Measurements from ENCODE around the gene GRIN2C. TPM values are rescaled to one million over a fixed set of nuclear protein-coding genes. Genes with fewer than 3 reads are reported as not detected.

Gene GRIN2C
- total RNA-seq, 1 experiment from 2014 or later, result 0.44 TPM

DNA sequence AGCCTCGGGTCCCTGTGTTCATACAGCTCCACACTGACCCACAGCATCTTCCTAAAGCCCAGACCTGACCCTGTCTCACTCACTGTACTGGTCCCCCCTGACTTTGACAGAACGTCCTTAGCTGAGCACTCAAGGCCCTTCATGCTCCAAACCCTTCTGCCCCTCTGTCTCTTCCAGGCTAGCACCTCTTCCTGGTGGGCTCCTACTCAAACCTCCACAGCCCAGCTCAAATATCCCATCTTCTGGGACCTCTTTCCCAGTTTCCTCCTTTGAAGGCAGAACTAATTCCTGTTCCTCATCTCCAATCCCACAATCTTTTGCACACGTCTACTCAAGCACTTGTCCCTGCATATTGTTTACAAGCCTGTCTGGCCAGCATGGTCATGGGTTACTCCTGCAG, 8.8 kb downstream of the GRIN2C start:
- H3K79me2 ChIP-seq (ENCODE audit: insufficient read depth, low read length), result no peaks in the 10 kb centered on the region
- no peak overlapping the region for H4K91ac ChIP-seq (ENCODE audit: insufficient read length, low read depth, low read length)
- Mint-ChIP-seq H3K27ac (no peak overlapping the region), H3K9me3 (no peaks in the 10 kb centered on the region), H3K27me3 (ENCODE audit: low read depth) (peaks cover 93% of the 10 kb centered on the region), H3K4me3 (no peak overlapping the region; a peak in 1 of 5 replicates), H3K36me3 (ENCODE audit: insufficient read depth in 1 of 3, low read depth in 3 of 3) (no peaks in the 10 kb centered on the region), H3K4me1 (peaks cover 8 to 11% of the 10 kb centered on the region in 2 experiments)
- H3K18ac ChIP-seq (ENCODE audit: insufficient read length, low read depth, low read length), result no peak overlapping the region
- no peak overlapping the region for H3K4me2 ChIP-seq (ENCODE audit: insufficient read depth, insufficient read length, low read length)
- H3K4ac ChIP-seq (ENCODE audit: low read depth, low read length), result no peak overlapping the region
- H3K79me1 ChIP-seq (ENCODE audit: insufficient read depth, low read depth, low read length, poor library complexity, severe bottlenecking), result no peaks in the 10 kb centered on the region
- WGBS (ENCODE audit: extremely low coverage, insufficient read length, low lambda C conversion rate), result no CpG with 5 or more reads among the region's 3 CpGs
- H4K8ac ChIP-seq (replicated peaks; ENCODE audit: insufficient read length, low read depth, low read length), result no peak overlapping the region
- no peak overlapping the region for H3K27ac ChIP-seq (ENCODE audit: insufficient read length, low read depth, low read length)
- H3K4me1 ChIP-seq (ENCODE audit: insufficient read depth, low read length), result no peaks in the 10 kb centered on the region
- H3K27me3 ChIP-seq (ENCODE audit: insufficient read depth, low read length), result peaks cover 31% of the 10 kb centered on the region
- no peak overlapping the region for H3T11ph ChIP-seq (ENCODE audit: low read length)
- peaks cover 9% of the 10 kb centered on the region for H3K23me2 ChIP-seq (ENCODE audit: insufficient read length, low read depth, low read length, poor library complexity, severe bottlenecking)
- no peak overlapping the region for H2BK15ac ChIP-seq (ENCODE audit: low read depth, low read length)
- H3K56ac ChIP-seq (ENCODE audit: insufficient read length, low read depth, low read length), result no peak overlapping the region
- H3K9me3 ChIP-seq (ENCODE audit: control insufficient read depth, low read depth, low read length), result no peaks in the 10 kb centered on the region
- no peak overlapping the region for H2AK5ac ChIP-seq (ENCODE audit: insufficient read length, low read length)
- H4K20me1 ChIP-seq (ENCODE audit: control insufficient read depth, insufficient read depth, insufficient read length), result no peaks in the 10 kb centered on the region
- no peak overlapping the region for H2AFZ ChIP-seq (ENCODE audit: low read length)
- H3K14ac ChIP-seq (ENCODE audit: insufficient read depth, low read length), result no peak overlapping the region
- no peak overlapping the region for H2BK5ac ChIP-seq (ENCODE audit: insufficient read length, low read length)
- no peak overlapping the region for H2BK20ac ChIP-seq (ENCODE audit: low read depth, low read length, poor library complexity, severe bottlenecking)
- H2BK120ac ChIP-seq (ENCODE audit: low read depth, low read length, poor library complexity, severe bottlenecking), result no peak overlapping the region
- H3K23ac ChIP-seq (ENCODE audit: insufficient read length, low read depth, low read length), result no peak overlapping the region
- TF ChIP-seq, protein P1, sequence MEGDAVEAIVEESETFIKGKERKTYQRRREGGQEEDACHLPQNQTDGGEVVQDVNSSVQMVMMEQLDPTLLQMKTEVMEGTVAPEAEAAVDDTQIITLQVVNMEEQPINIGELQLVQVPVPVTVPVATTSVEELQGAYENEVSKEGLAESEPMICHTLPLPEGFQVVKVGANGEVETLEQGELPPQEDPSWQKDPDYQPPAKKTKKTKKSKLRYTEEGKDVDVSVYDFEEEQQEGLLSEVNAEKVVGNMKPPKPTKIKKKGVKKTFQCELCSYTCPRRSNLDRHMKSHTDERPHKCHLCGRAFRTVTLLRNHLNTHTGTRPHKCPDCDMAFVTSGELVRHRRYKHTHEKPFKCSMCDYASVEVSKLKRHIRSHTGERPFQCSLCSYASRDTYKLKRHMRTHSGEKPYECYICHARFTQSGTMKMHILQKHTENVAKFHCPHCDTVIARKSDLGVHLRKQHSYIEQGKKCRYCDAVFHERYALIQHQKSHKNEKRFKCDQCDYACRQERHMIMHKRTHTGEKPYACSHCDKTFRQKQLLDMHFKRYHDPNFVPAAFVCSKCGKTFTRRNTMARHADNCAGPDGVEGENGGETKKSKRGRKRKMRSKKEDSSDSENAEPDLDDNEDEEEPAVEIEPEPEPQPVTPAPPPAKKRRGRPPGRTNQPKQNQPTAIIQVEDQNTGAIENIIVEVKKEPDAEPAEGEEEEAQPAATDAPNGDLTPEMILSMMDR (conservative IDR thresholded peaks at IDR 0.05), result no peak
- DNase-seq, result no peak
- no peak overlapping the region for H3K9ac ChIP-seq (ENCODE audit: extremely low read depth, insufficient read length, low read length)
- no peak overlapping the region for H4K5ac ChIP-seq (ENCODE audit: insufficient read length, low read depth, low read length)
- no peak overlapping the region for H2BK12ac ChIP-seq (ENCODE audit: insufficient read length, low read depth, low read length)

All from H9 (cell line).